Esophagus squamous epithelium (tissue), 4 donors: Measurements from ENCODE around the gene DHDDS.

ENCODE experiments used
- CTCF ChIP-seq, 6 experiments: fragments of 450-650 bp in 4 of 6; fragments of 200-600 bp in 2 of 6; sonication (generic) in 2 of 6; IDR thresholded peaks; one replicate each; pipeline ENCODE4 v1.5.1; 2016 to 2019; ENCODE audit warnings: antibody characterized with exemption in 6 of 6, mild to moderate bottlenecking in 4 of 6, moderate library complexity in 4 of 6
- POLR2A ChIP-seq, 4 donors: fragments of 450-650 bp; IDR thresholded peaks; one replicate each; pipeline ENCODE4 v1.6.1; 2017; ENCODE audit warnings: antibody characterized with exemption in 4 of 4, mild to moderate bottlenecking in 4 of 4, moderate library complexity in 3 of 4

GRCh38 chr1:26413031-26413430 is 19.1 kb upstream of the DHDDS start:
- no peak for TF ChIP-seq CTCF (IDR thresholded peaks at IDR 0.05)
- TF ChIP-seq POLR2A (IDR thresholded peaks at IDR 0.05) = no peak
